Measurements from ENCODE around the gene TNS1.

- TF ChIP-seq CTCF (IDR thresholded peaks at IDR 0.05) (no peak), EZH2 (IDR thresholded peaks at IDR 0.05; ENCODE audit: borderline replicate concordance, insufficient read depth, low read depth, low read length, poor library complexity, severe bottlenecking) (no peak)
These were observed 46.8 kb downstream of the TNS1 start for GRCh38 chr2:217955881-217956493.

Data from B cell (primary cell).